Esophagus muscularis mucosa (tissue), 4 donors: Measurements from ENCODE around the gene GLIS2. TPM values are rescaled to one million over a fixed set of nuclear protein-coding genes. Genes with fewer than 3 reads are reported as not detected.
A peak's percentile ranks its signal among the peaks of the same experiment; 100 is the strongest.

Experiments used
- DNase-seq: peaks from one replicate; pipeline ENCODE4 v3.0.0-alpha.2; 2017; ENCODE audit errors: extremely low spot score
- H3K27ac ChIP-seq, 4 donors: fragments of 200-600 bp; sonication (generic); replicated peaks in 1 of 4; 1 replicate in 3 of 4; 2 replicates in 1 of 4; pipeline ENCODE4 v1.5.1; 2016 to 2019; ENCODE audit warnings: mild to moderate bottlenecking in 1 of 4
- H3K27me3 ChIP-seq, 4 donors: fragments of 200-600 bp; sonication (generic); one replicate each; pipeline versions ENCODE4 v1.5.1 to v1.6.0; 2016 to 2019
- H3K36me3 ChIP-seq, 4 donors: fragments of 200-600 bp; sonication (generic); one replicate each; pipeline ENCODE4 v1.5.1; 2016 to 2019
- H3K4me1 ChIP-seq, 4 donors: fragments of 200-600 bp; sonication (generic); one replicate each; pipeline ENCODE4 v1.5.1; 2016 to 2019
- H3K4me3 ChIP-seq, 4 donors: fragments of 200-600 bp; sonication (generic); 1 replicate in 2 of 4; 2 replicates in 2 of 4; pipeline ENCODE4 v1.5.1; 2016 to 2019; ENCODE audit warnings: mild to moderate bottlenecking in 4 of 4, moderate library complexity in 1 of 4
- H3K9me3 ChIP-seq, 4 donors: fragments of 200-600 bp; sonication (generic); 1 replicate in 3 of 4; 2 replicates in 1 of 4; pipeline ENCODE4 v1.5.1; 2016 to 2019
- CTCF ChIP-seq, 3 experiments: fragments of 200-600 bp in 2 of 3; fragments of 450-650 bp in 1 of 3; sonication (generic) in 2 of 3; IDR thresholded peaks; one replicate each; pipeline ENCODE4 v1.5.1; 2017 to 2019; ENCODE audit warnings: antibody characterized with exemption in 3 of 3, mild to moderate bottlenecking in 2 of 3, moderate library complexity in 1 of 3
- EP300 ChIP-seq: sonication (generic); formaldehyde crosslinking; IDR thresholded peaks from one replicate; pipeline ENCODE4 v1.6.1; 2017; ENCODE audit warnings: antibody characterized with exemption
- POLR2A ChIP-seq: fragments of 450-650 bp; IDR thresholded peaks from one replicate; pipeline ENCODE4 v1.6.1; 2017; ENCODE audit warnings: antibody characterized with exemption, moderate library complexity, mild to moderate bottlenecking, low read depth
- POLR2AphosphoS5 ChIP-seq, 2 donors: sonication (generic); formaldehyde crosslinking; IDR thresholded peaks; one replicate each; pipeline ENCODE4 v1.6.1; 2017; ENCODE audit warnings: antibody characterized with exemption in 2 of 2
- WGBS: methylation state at CpG from one replicate; pipeline ENCODE4 v1.1.5; 2018; 5-methylcytosine and 5-hydroxymethylcytosine counted together
- intact Hi-C: fragments of 100-400 bp; cut with DNase I; formaldehyde crosslinking; loops from one replicate; pipeline ENCODE4 v1.15.1; 2023
- total RNA-seq, 4 donors: library from RNA; depleted of rRNA; stranded (reverse); fragments of >200 nt; gene quantifications; one replicate each; pipeline versions ENCODE4 v1.1.0 to v1.2.1, GENCODE V29; 2016

GLIS2 gene
- total RNA-seq, 4 donors from 2014 or later: 10.8 to 32.6 (median 14.9) TPM

- no peak overlapping the region for H3K4me3 ChIP-seq
- no peak for DNase-seq
- H3K36me3 ChIP-seq: no peaks in the 10 kb centered on the region
- WGBS: 83% methylated on average over 8 of the region's 8 CpGs
- H3K27me3 ChIP-seq: peaks cover 0 to 7% (median 0%) of the 10 kb centered on the region in 4 donors
- H3K4me1 ChIP-seq: peaks cover 4 to 5% (median 5%) of the 10 kb centered on the region in 4 donors
- no peak overlapping the region for H3K27ac ChIP-seq
- TF ChIP-seq POLR2A (no peak), EP300 (no peak), CTCF (IDR thresholded peaks at IDR 0.05) (no peak), POLR2AphosphoS5 (IDR thresholded peaks at IDR 0.05) (no peak)
- H3K9me3 ChIP-seq: no peaks in the 10 kb centered on the region
- intact Hi-C loops: no loop called here
Measured at GRCh38 chr16:4283441-4283840, 32.4 kb upstream of the GLIS2 start.

- H3K36me3 ChIP-seq: no peaks in the 10 kb centered on the region
- no peak for DNase-seq
- H3K4me1 ChIP-seq: peaks cover 9 to 10% (median 9%) of the 10 kb centered on the region in 4 donors
- no peaks in the 10 kb centered on the region for H3K9me3 ChIP-seq
- H3K27me3 ChIP-seq: peaks cover 0 to 7% (median 0%) of the 10 kb centered on the region in 4 donors
- WGBS: 70% methylated on average over 2 of the region's 2 CpGs
- intact Hi-C loops: no loop called here
- no peak overlapping the region for H3K27ac ChIP-seq
- TF ChIP-seq POLR2AphosphoS5 (IDR thresholded peaks at IDR 0.05) (no peak), POLR2A (no peak), EP300 (no peak), CTCF (IDR thresholded peaks at IDR 0.05) (no peak)
- H3K4me3 ChIP-seq: no peak overlapping the region
Measured at GRCh38 chr16:4283939-4284338, 31.9 kb upstream of the GLIS2 start.

- Histone ChIP-seq H3K4me3 (no peak overlapping the region), H3K36me3 (no peaks in the 10 kb centered on the region), H3K9me3 (no peaks in the 10 kb centered on the region), H3K4me1 (peaks cover 9 to 16% (median 12%) of the 10 kb centered on the region in 4 donors), H3K27ac (no peak overlapping the region), H3K27me3 (peaks cover 0 to 7% (median 0%) of the 10 kb centered on the region in 4 donors)
- no peak for DNase-seq
- intact Hi-C loops: no loop called here
- 79% methylated on average over 10 of the region's 10 CpGs for WGBS
- TF ChIP-seq POLR2AphosphoS5 (IDR thresholded peaks at IDR 0.05): no peak
Measured at GRCh38 chr16:4285167-4285566, 30.7 kb upstream of the GLIS2 start.

GRCh38 chr16:4288148-4288921 lies 27.5 kb upstream of the GLIS2 start:
- Histone ChIP-seq H3K27ac (peak overlapping the region in 1 of 4 donors; percentile 29), H3K36me3 (no peaks in the 10 kb centered on the region), H3K4me3 (peak overlapping the region in 1 of 4 donors; percentile 17), H3K4me1 (peaks cover 23 to 47% (median 35%) of the 10 kb centered on the region in 4 donors), H3K27me3 (peaks cover 0 to 7% (median 0%) of the 10 kb centered on the region in 4 donors), H3K9me3 (no peaks in the 10 kb centered on the region)
- intact Hi-C loops: no loop called here
- DNase-seq: no peak
- TF ChIP-seq POLR2A (no peak), POLR2AphosphoS5 (IDR thresholded peaks at IDR 0.05) (peak in 1 of 2 donors; percentile 39), EP300 (no peak), CTCF (IDR thresholded peaks at IDR 0.05) (peak in 2 of 3 experiments; percentile 92 to 95)
- 19% methylated on average over 15 of the region's 22 CpGs for WGBS

GRCh38 chr16:4290236-4290830 lies 25.5 kb upstream of the GLIS2 start:
- Histone ChIP-seq H3K4me1 (peaks cover 35 to 61% (median 48%) of the 10 kb centered on the region in 4 donors), H3K27me3 (no peaks in the 10 kb centered on the region), H3K9me3 (no peaks in the 10 kb centered on the region), H3K36me3 (no peaks in the 10 kb centered on the region), H3K27ac (peak overlapping the region in 2 of 4 donors; percentile 5 to 79), H3K4me3 (no peak overlapping the region)
- TF ChIP-seq POLR2AphosphoS5 (IDR thresholded peaks at IDR 0.05) (no peak), CTCF (IDR thresholded peaks at IDR 0.05) (peak in 1 of 3 experiments; percentile 3)
- WGBS: 73% methylated on average over 8 of the region's 8 CpGs
- intact Hi-C loops: no loop called here
- no peak for DNase-seq
